Muscle layer of colon (tissue), 2 donors: ENCODE data around the gene FBXL2.

Source experiments
- H3K27ac ChIP-seq: one replicate; pipeline ENCODE4 v1.7.0; 2013; ENCODE audit warnings: low read depth, mild to moderate bottlenecking, low read length, moderate library complexity
- H3K27me3 ChIP-seq, 2 donors: one replicate each; pipeline ENCODE4 v1.7.0; 2013; ENCODE audit warnings: low read length in 2 of 2, mild to moderate bottlenecking in 2 of 2; ENCODE audit not compliant: insufficient read depth in 2 of 2, control insufficient read depth in 1 of 2
- H3K36me3 ChIP-seq: one replicate; pipeline ENCODE4 v1.7.0; 2013; ENCODE audit warnings: mild to moderate bottlenecking, low read length; ENCODE audit not compliant: insufficient read depth
- H3K4me1 ChIP-seq: one replicate; pipeline ENCODE4 v1.7.0; 2013; ENCODE audit warnings: mild to moderate bottlenecking, low read length; ENCODE audit not compliant: insufficient read depth
- H3K4me3 ChIP-seq, 2 donors: one replicate each; pipeline ENCODE4 v1.7.0; 2013; ENCODE audit warnings: low read length in 2 of 2, low read depth in 1 of 2, mild to moderate bottlenecking in 1 of 2, moderate library complexity in 1 of 2
- H3K9ac ChIP-seq: one replicate; pipeline ENCODE4 v1.7.0; 2013; ENCODE audit warnings: low read length
- H3K9me3 ChIP-seq: one replicate; pipeline ENCODE4 v1.7.0; 2013; ENCODE audit warnings: mild to moderate bottlenecking, low read length
- donor health status: abdominal sarcoma.
- donor health status: Adenocarcinoma of cecum.

The FBXL2 gene

DNA sequence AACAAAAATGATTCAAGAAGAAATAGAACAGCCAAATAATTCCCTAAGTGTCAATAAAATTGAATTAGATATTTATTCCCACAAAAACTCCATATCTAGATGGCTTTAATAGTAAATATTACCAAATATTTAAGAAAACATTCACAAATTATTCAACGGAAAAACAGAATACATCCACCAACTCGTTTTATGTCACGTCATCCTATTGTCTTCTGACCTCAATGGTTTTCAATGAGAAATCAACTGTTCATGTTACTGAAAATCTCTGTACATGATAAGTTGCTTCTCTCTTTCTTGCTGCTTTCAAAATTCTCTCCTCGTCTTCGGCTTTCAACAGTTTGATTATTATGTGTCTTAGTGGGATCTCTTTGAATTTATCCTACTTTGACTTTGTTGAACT is 17.1 kb upstream of the FBXL2 start:
- Histone ChIP-seq H3K4me1 (no peaks in the 10 kb centered on the region), H3K36me3 (no peaks in the 10 kb centered on the region), H3K4me3 (no peak overlapping the region), H3K27ac (no peak overlapping the region), H3K9me3 (no peaks in the 10 kb centered on the region), H3K9ac (no peak overlapping the region), H3K27me3 (no peaks in the 10 kb centered on the region)

DNA sequence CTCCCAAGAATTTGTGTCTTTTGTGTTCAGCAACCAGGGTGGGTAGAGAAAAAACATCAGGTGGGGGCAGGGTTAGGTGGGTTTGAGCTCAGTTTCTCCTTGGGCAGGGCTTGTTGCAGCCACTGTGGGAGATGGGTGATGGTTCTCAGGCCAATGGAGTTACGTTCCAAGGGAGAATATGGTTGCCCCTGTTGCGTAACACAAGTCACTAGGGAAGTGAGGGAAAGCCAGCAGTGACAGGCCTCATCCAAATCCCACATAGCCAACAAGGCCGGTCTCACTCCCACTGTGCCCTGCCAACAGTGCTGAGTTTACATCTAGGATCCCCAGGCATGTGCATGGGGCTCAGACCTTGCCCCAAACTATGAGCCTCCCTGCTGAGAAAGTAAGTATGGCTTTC is 7.9 kb upstream of the FBXL2 start:
- no peak overlapping the region for H3K27ac ChIP-seq
- no peaks in the 10 kb centered on the region for H3K9me3 ChIP-seq
- no peaks in the 10 kb centered on the region for H3K27me3 ChIP-seq

DNA sequence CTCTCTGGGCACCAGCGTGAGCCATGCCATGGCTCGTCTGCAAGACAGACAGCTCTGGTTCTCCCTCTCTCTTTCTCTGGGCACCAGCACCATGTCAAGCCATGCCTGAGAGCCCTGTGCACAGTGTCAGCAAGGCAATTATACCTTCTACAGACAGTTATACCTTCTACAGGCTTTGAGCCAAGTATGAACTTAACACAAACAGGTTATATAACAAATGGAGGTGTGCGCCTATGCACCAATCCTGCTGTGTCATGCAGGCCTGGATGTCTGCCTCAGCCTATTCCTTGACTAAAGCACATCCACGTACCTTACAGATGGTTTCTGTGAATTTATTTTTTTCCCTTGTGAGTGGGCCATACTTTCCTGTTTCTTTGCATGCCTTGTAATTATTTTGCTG is 5.9 kb upstream of the FBXL2 start:
- H3K27me3 ChIP-seq, result no peaks in the 10 kb centered on the region
- no peaks in the 10 kb centered on the region for H3K36me3 ChIP-seq
- H3K4me1 ChIP-seq, result no peaks in the 10 kb centered on the region
- no peak overlapping the region for H3K4me3 ChIP-seq
- H3K9me3 ChIP-seq, result no peaks in the 10 kb centered on the region
- no peak overlapping the region for H3K27ac ChIP-seq
- no peak overlapping the region for H3K9ac ChIP-seq

More for the DNA sequence above, 7.9 kb upstream of the FBXL2 start:
- no peaks in the 10 kb centered on the region for H3K4me1 ChIP-seq
- H3K36me3 ChIP-seq, result no peaks in the 10 kb centered on the region
- H3K4me3 ChIP-seq, result no peak overlapping the region
- H3K9ac ChIP-seq, result no peak overlapping the region

GRCh38 chr3:33273628-33274027 is 3.6 kb upstream of the FBXL2 start:
- H3K9me3 ChIP-seq, result no peaks in the 10 kb centered on the region
- no peak overlapping the region for H3K9ac ChIP-seq
- H3K36me3 ChIP-seq, result no peaks in the 10 kb centered on the region
- no peak overlapping the region for H3K27ac ChIP-seq
- peaks cover 6% of the 10 kb centered on the region for H3K4me1 ChIP-seq
- H3K4me3 ChIP-seq, result no peak overlapping the region
- peaks cover 0 to 5% of the 10 kb centered on the region in 2 donors for H3K27me3 ChIP-seq

GRCh38 chr3:33278163-33278562 is 921 bp downstream of the FBXL2 start:
- peak overlapping the region; percentile 44 to 57 for H3K4me3 ChIP-seq
- no peaks in the 10 kb centered on the region for H3K9me3 ChIP-seq
- H3K36me3 ChIP-seq, result no peaks in the 10 kb centered on the region
- H3K4me1 ChIP-seq, result peaks cover 6% of the 10 kb centered on the region
- H3K27ac ChIP-seq, result no peak overlapping the region
- peaks cover 0 to 5% of the 10 kb centered on the region in 2 donors for H3K27me3 ChIP-seq
- H3K9ac ChIP-seq, result peak overlapping the region; percentile 54

GRCh38 chr3:33287672-33288282 is 10.5 kb downstream of the FBXL2 start:
- Histone ChIP-seq H3K36me3 (no peaks in the 10 kb centered on the region), H3K27ac (no peak overlapping the region), H3K9me3 (peaks cover under 1% of the 10 kb centered on the region), H3K4me3 (no peak overlapping the region), H3K9ac (no peak overlapping the region), H3K27me3 (no peaks in the 10 kb centered on the region), H3K4me1 (no peaks in the 10 kb centered on the region)

DNA sequence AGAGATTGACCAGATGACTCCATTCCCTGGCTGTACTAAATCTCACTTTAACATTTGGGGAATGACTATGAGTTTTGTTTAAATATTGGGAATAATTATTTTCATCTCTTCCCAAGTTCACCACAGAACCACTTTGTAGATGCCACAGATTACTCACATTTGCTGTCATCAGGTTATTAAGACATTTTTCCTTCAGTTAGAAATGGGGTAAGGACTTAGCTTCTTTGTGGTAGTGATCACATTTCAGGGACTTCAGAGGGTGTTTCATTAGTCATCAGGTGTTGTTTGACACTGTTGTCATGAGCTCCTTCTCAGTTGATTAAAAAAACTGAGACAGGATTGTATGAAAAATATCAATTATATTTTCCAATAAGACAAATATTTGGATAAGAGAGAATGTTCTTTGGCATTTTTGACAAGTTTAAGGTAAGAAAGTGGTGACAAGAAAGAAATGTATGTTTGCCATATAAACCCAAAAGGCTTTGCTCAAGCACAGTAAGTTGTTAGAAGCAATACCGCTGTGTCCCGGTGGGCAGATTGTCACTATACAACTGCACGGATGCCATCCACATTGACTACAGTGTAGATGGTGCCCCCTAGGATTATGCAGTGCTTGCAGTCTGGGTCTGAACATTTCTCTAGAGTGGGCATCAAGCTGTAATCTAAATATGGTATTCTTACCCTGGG is 22.3 kb downstream of the FBXL2 start:
- Histone ChIP-seq H3K4me1 (no peaks in the 10 kb centered on the region), H3K9ac (no peak overlapping the region), H3K27me3 (no peaks in the 10 kb centered on the region), H3K4me3 (no peak overlapping the region), H3K27ac (no peak overlapping the region), H3K36me3 (no peaks in the 10 kb centered on the region), H3K9me3 (no peaks in the 10 kb centered on the region)

DNA sequence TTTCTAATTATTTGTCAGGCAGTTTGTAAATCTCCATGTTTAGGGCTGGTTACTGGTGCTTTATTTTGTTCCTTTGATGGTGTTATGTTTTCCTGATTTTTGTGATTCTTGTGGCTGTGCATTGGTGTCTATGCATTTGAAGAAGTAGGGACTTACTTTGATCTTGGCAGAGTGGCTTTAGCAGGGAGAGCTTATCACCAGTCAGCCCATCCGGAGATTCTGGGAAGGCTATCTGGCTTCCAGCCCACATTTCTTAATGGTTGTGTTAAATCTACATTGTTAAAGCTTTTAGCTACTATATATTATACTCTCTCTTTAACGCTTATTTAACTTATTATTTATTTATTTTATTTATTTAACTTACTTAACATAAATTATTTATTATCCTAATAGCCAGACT is 35.1 kb downstream of the FBXL2 start:
- Histone ChIP-seq H3K4me3 (no peak overlapping the region), H3K9me3 (no peaks in the 10 kb centered on the region), H3K36me3 (no peaks in the 10 kb centered on the region), H3K9ac (no peak overlapping the region), H3K27me3 (no peaks in the 10 kb centered on the region), H3K4me1 (no peaks in the 10 kb centered on the region), H3K27ac (no peak overlapping the region)

GRCh38 chr3:33313331-33313730 is 36.1 kb downstream of the FBXL2 start:
- H3K4me3 ChIP-seq, result no peak overlapping the region
- no peak overlapping the region for H3K27ac ChIP-seq
- no peaks in the 10 kb centered on the region for H3K36me3 ChIP-seq
- H3K27me3 ChIP-seq, result no peaks in the 10 kb centered on the region
- H3K9ac ChIP-seq, result no peak overlapping the region
- no peaks in the 10 kb centered on the region for H3K9me3 ChIP-seq
- H3K4me1 ChIP-seq, result no peaks in the 10 kb centered on the region

- no peaks in the 10 kb centered on the region for H3K9me3 ChIP-seq
- no peak overlapping the region for H3K4me3 ChIP-seq
- H3K27me3 ChIP-seq, result no peaks in the 10 kb centered on the region
- no peaks in the 10 kb centered on the region for H3K4me1 ChIP-seq
- no peaks in the 10 kb centered on the region for H3K36me3 ChIP-seq
- no peak overlapping the region for H3K27ac ChIP-seq
- no peak overlapping the region for H3K9ac ChIP-seq
These were observed 37.8 kb downstream of the FBXL2 start for GRCh38 chr3:33314993-33315392.

DNA sequence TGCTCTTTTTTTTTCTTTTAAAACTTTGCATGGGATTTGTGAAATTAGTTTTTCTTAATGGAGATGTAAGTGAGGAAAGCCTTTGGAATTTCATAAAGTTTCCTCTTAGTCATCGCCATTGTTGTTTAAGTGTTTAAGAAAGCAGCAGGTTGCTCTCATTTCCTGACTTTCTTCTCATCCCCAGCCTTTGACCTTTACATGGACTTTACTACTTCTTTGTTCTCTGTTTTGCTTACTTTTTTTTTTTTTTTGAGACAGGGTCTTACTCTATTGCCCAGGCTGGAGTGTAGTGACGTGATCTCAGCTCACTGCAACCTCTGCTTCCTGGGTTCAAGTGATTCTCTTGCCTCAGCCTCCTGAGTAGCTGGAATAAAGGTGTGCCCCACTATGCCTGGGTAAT is 38.6 kb downstream of the FBXL2 start:
- no peaks in the 10 kb centered on the region for H3K36me3 ChIP-seq
- no peaks in the 10 kb centered on the region for H3K4me1 ChIP-seq
- no peak overlapping the region for H3K9ac ChIP-seq
- H3K9me3 ChIP-seq, result no peaks in the 10 kb centered on the region
- H3K27me3 ChIP-seq, result no peaks in the 10 kb centered on the region
- H3K27ac ChIP-seq, result no peak overlapping the region
- H3K4me3 ChIP-seq, result no peak overlapping the region
